Measurements from ENCODE around the gene PLA2G4F. TPM values are rescaled to one million over a fixed set of nuclear protein-coding genes. Genes with fewer than 3 reads are reported as not detected.

The PLA2G4F gene
- total RNA-seq, 4 donors from 2014 or later, result not detected

DNA sequence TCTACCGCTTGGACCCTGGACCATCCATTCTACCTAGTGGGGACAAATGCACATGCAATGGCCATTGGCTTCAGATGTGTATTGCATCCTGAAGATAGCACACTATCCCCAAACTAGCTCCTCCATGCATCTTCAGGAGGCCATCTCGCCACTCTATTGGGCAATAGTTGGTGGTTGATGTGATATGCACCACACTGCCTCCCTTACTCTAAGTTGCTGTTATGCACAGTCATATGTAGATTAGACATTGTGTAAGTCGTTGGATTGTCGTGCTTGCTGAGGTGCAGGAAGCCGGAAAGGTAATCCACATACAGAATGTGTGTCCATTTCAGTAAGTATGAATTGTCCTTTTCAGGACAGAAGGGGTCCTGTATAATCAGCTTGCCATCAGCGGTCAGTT, 35.4 kb downstream of the PLA2G4F start:
- TF ChIP-seq, protein P1, sequence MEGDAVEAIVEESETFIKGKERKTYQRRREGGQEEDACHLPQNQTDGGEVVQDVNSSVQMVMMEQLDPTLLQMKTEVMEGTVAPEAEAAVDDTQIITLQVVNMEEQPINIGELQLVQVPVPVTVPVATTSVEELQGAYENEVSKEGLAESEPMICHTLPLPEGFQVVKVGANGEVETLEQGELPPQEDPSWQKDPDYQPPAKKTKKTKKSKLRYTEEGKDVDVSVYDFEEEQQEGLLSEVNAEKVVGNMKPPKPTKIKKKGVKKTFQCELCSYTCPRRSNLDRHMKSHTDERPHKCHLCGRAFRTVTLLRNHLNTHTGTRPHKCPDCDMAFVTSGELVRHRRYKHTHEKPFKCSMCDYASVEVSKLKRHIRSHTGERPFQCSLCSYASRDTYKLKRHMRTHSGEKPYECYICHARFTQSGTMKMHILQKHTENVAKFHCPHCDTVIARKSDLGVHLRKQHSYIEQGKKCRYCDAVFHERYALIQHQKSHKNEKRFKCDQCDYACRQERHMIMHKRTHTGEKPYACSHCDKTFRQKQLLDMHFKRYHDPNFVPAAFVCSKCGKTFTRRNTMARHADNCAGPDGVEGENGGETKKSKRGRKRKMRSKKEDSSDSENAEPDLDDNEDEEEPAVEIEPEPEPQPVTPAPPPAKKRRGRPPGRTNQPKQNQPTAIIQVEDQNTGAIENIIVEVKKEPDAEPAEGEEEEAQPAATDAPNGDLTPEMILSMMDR (IDR thresholded peaks at IDR 0.05; ENCODE audit: low read depth), result no peak

GRCh38 chr15:42120285-42120684, 36.2 kb downstream of the PLA2G4F start:
- TF ChIP-seq, protein P1 (IDR thresholded peaks at IDR 0.05; ENCODE audit: low read depth), result no peak

DNA sequence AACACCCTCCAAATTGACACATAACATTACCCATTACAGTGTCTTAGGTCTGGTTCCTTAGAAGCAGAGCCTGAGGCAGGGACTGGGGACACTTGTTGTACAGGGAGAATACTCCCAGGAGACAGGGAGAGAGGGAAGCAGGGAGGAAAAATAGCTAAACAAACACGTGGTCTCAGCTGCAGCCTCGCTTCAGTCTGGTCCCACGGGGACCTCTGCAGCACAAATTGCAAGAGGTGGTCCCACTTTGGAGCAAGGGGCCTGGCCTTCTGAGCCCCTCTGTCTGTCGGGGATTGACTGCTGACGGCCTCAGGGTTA, 37.0 kb downstream of the PLA2G4F start:
- TF ChIP-seq, protein P1 (IDR thresholded peaks at IDR 0.05; ENCODE audit: low read depth), result no peak

GRCh38 chr15:42118650-42119445, 37.6 kb downstream of the PLA2G4F start:
- TF ChIP-seq, protein P1 (IDR thresholded peaks at IDR 0.05; ENCODE audit: low read depth), result no peak

DNA sequence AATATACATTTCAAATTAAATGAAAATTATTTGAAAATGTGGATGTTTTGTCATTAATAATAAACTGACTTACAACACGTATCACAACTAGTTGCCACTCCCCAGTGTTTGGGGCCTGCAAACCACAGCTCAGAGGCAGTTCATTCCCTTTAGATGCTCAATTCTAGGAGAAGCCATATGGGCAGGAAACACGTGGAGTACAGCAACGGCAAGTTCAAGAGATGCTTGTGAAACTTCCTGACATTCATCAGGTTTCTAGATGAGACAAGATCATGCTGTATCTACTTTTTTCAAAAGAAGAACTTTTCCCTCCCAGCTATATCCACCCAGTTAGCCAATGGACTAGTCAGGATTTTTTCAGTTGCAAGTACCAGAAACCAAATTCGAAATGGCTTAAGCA, 44.5 kb downstream of the PLA2G4F start:
- TF ChIP-seq, protein P1 (IDR thresholded peaks at IDR 0.05; ENCODE audit: low read depth), result no peak

DNA sequence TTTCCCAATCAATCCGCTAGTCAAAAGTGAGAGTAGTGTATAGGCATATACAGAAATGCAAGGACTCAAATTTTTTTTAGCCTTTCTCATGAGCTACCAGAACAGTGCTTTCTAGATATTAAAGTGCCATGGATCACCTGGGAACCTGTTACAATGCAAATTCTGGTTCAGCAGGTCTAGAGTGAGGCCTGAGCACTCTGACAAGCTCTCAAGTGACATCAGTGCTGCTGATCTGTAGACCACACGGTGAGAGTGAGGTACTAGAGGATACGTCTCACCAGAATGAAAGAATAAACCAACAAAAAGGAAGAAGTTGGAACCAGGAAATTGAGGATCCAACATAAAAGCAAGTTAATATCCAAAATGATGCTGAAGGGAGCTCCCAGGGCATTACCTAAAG, 46.1 kb downstream of the PLA2G4F start:
- TF ChIP-seq, protein P1 (IDR thresholded peaks at IDR 0.05; ENCODE audit: low read depth), result no peak

DNA sequence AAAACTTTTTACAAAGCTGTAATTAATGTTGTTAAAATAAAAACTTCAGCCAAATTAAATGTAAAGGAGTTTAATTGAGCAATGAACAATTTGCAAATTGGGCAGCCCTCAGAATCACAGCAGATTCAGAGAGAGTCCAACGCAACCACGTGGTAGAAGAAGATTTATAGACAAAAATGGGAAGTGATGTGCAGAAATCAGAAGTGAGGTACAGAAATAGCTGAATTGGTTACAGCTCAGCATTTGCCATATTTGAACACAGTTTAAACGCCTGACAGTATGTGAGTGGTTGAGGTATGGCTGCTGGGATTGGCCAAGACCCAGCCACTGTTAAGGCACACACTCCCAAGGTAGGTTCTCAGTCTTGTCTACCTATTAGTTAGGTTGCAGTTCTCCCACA, 47.6 kb downstream of the PLA2G4F start:
- TF ChIP-seq, protein P1 (IDR thresholded peaks at IDR 0.05; ENCODE audit: low read depth), result no peak

Data from subcutaneous adipose tissue (tissue), 4 donors.